HG02981 (cell line): Measurements from ENCODE around the gene FAM216A.
"Not testable (repeated sequence)": the region's sequence is repeated elsewhere in the genome, so short reads cannot be mapped to it uniquely, and the experiment has no call there.

Experiments used
- ATAC-seq: cut with Tn5 transposase; IDR thresholded peaks from one replicate; pipeline ENCODE4 v1.9.1; 2021; ENCODE audit warnings: mild to moderate bottlenecking, moderate library complexity; ENCODE audit not compliant: unreplicated experiment

The FAM216A gene

GRCh38 chr12:110468214-110469048, at the start of gene FAM216A, which contains the start of gene GPN3:
TSS of gene FAM216A (plus strand) at chr12:110468845. CDS start at chr12:110468876, 31 bp downstream.
TSS of gene GPN3 (minus strand) at chr12:110468257. CDS start at chr12:110468203, 54 bp downstream.
- ATAC-seq, result peak; percentile 77

GRCh38 chr12:110420644-110421043, 48.0 kb upstream of the FAM216A start:
- not testable (repeated sequence) for ATAC-seq

DNA sequence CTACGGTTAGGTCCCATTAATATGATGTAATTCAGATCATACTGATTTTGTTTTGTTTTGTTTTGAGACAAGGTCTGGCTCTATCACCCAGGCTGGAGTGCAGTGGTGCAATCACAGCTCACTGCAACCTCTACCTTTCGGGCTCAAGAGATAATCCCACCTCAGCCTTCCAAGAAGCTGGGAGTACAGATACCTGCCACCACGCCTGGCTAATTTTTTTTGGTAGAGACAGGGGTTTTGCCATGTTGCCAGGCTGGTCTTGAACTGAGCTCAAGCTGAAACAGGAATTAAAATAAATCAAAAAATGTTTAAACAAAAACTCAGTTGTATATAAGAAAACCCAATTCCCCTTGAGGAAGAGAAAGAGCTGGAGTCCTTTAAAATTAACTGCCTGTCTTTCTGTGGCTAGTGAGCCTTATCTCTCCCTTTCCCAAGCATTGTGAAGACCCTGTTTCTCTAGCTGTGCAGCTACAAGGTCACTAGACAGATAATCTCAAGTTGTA, 47.4 kb upstream of the FAM216A start:
- no peak for ATAC-seq

- ATAC-seq, result no peak
Measured at GRCh38 chr12:110421701-110422100, 46.9 kb upstream of the FAM216A start.

GRCh38 chr12:110424237-110424636, 44.4 kb upstream of the FAM216A start:
- no peak for ATAC-seq

GRCh38 chr12:110426406-110426805, 42.2 kb upstream of the FAM216A start:
- no peak for ATAC-seq

DNA sequence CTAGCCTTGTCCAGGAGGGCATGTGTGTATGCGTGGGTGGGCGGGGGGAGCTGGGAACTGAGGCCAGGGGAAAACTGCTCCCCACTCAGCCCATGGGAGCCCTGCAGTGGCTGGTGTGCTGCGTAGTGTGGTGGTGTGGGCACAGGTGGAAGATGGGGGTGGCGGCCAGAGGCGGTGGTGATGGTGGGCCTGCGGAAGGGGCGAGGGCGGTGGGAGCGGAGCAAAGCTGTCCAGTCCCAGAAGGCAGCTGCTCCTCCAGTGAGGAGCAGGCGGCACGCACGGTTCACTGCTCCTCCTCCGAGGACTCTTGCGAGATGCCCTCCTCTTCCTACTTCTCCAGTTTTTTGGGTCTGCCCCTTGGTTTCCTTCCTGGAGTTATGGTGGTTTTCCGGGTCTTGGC, 39.0 kb upstream of the FAM216A start:
- not testable (repeated sequence) for ATAC-seq

- ATAC-seq, result no peak
Measured at GRCh38 chr12:110431957-110432587, 36.6 kb upstream of the FAM216A start.

DNA sequence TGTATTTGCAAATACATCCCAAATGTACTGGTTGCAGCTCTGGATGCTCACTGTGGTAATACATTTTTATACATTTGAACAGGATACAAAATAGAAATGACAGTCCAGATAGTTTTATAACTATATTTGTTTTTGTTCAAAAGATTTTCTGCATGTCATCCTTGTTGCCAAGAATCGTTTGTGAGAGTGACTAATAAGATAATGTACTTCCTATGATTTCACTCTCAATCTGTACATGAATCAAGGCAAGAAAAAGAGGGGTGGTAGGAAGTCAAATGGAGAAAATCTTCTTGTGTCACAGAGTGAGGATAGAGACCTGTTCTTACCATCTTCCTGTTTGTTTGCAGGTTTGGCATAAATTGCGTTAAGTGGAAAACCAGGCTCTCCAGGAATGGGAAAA, 32.4 kb upstream of the FAM216A start:
- no peak for ATAC-seq

GRCh38 chr12:110444455-110444854, 24.2 kb upstream of the FAM216A start:
- ATAC-seq, result no peak

DNA sequence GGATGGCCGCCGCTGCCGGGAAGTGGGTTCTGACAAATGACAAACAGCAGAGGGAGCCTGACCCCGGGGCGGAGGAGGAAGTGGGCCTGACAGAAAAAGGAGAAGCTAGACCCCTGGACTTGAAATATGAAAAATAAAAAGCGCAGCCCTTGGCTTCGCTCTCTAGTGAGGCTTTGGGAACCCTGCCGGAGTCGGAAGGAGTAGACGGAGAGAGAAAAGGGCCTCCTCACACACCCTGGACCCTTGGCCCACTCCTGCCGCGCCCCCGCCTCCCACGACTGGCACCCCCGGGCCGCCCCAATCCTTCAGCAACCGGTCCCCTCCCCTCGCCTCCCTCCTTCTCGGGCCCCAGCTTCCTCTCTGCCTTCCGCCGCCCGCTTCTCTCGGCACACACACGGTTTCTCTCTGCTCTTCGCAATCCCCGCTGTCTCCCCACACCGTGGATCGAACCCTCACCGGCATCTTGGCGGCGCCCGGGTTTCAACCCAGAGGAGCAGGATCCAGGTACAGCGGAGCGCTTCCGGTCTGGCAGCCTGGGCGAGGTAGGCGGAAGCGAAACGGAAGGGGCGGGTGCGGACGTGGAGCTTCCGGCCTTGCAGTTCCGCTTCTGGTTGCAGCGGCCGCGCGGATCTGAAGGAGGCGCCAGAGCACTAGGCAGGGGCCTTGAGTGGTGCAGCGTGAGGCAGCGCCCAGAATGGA, 18.7 kb upstream of the FAM216A start, which contains the start of gene ARPC3:
Gene ARPC3, minus strand, starts transcription at position 539 of the 699 bp plus-strand sequence. Its CDS starts 77 bp downstream, at position 462.
- peak; percentile 91 for ATAC-seq

DNA sequence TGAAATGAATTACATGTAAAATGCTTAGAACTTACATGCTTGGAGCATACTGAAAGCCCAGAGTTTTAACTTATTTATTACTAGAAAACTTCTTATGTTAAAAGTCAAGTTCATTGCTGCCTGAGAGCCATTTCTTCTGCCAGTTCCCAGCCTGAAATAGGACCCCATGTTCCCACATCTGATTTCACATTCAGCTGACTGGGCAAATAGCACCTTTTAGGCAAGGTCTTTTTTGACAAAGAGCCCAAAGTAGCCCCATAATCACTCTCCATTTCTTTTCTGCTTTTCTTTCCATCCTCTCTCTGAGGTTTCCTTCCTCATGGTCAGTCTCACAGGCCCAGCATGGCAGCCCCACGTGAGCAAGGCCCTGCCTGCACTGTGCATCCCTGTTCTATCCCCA, 17.4 kb upstream of the FAM216A start:
- ATAC-seq, result no peak

- no peak for ATAC-seq
Measured at GRCh38 chr12:110453569-110454296, 14.9 kb upstream of the FAM216A start.

GRCh38 chr12:110458756-110459155, 9.9 kb upstream of the FAM216A start:
- no peak for ATAC-seq

GRCh38 chr12:110461189-110461588, 7.5 kb upstream of the FAM216A start:
- ATAC-seq, result not testable (repeated sequence)

- no peak for ATAC-seq
Measured at GRCh38 chr12:110465024-110465423, 3.6 kb upstream of the FAM216A start.

DNA sequence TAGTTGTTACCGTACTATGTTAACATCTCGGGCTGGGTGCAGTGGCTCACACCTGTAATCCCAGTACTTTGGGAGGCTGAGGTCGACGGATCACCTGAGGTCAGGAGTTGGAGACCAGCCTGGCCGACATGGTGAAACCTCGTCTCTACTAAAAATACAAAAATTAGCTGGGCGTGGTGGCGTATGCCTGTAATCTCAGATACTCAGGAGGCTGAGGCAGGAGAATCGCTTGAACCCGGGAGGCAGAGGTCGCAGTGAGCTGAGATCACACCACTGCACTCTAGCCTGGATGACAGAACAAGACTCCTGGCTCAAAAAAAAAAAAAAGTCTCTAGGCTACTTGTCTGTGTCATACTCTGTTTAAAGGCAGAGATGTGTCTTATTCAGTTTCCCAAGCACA, 2.9 kb upstream of the FAM216A start:
- ATAC-seq, result not testable (repeated sequence)

GRCh38 chr12:110466791-110467190, 1.9 kb upstream of the FAM216A start:
- ATAC-seq, result no peak

GRCh38 chr12:110467847-110468213, 815 bp upstream of the FAM216A start:
- no peak for ATAC-seq

- ATAC-seq, result no peak
Measured at GRCh38 chr12:110475426-110475825, 6.8 kb downstream of the FAM216A start.
